DMS153 treated with DMSO at 0.1 percent for 48 hours (cell line): ENCODE results near the gene PAFAH2.
"Not testable (repeated sequence)": the region's sequence is repeated elsewhere in the genome, so short reads cannot be mapped to it uniquely, and the experiment has no call there.

ENCODE experiments used
- DNase-seq: peaks from one replicate; lab custom pipeline; 2025; ENCODE audit not compliant: unreplicated experiment; lab: John Stamatoyannopoulos, UW

Gene PAFAH2

DNA sequence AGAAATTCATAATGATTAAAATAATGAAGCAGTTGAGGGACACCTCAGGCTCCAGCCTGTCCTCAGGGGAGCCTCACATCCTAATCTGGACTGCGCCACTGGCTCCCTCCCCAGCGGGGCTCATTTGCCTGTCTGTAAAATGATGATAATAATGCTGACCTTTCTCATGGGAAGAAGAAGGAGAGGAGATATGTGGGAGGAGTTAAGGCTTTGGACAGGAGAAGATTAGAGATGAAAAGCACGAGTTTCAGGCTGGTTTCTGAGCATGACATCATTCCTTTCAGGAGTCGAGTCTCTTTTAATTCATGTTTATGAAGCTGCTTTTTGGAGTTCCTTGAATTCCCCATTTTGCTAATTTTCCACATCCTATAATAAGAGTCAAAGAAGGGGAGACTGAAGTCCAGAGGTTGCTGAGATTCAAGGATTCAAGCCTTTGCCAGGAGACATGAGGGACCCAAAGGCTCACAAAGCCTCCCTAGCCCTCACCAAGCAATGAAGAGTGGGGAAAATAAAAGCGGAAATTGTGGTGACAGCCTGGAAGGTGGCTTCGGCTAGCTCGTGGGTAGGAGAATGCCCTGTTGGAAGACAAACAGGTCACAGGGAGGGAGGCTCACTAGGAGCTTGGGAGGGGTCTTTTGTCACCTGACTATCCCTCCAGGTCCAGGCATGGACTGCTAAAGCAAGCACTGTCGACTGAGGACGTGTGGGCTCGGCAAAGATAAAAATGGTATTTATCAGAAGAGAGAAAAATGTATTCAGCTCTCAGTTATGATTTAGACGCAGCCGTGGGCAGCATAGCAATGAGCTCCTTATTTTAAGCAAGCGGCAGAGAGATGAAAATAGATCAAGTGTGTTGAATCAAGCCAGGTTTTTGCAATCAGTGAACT is 64.1 kb downstream of the PAFAH2 start:
- no peak for DNase-seq

DNA sequence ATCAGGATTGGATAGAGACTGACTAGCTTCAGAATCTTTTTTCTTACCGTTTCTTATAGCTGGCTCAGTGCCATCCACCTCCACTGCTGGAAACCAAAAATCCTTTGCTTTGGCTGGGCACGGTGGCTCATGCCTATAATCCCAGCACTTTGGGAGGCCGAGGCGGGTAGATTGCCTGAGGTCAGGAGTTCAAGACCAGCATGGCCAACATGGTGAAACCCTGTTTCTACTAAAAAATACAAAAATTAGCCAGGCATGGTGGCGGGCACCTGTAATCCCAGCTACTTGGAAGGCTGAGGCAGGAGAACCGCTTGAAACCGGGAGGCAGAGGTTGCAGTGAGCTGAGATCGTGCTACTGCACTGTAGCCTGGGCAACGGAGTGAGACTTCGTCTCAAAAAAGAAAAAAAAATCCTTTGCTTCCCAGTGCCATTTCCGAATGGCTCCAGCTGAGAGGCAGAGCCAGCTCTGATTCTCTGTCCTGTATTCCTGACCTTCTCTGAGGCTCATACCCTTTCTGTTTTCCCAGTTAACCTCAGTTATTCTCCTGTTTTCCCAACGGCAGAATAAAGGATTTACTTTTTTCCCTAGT is 65.0 kb downstream of the PAFAH2 start:
- DNase-seq, result not testable (repeated sequence)

DNA sequence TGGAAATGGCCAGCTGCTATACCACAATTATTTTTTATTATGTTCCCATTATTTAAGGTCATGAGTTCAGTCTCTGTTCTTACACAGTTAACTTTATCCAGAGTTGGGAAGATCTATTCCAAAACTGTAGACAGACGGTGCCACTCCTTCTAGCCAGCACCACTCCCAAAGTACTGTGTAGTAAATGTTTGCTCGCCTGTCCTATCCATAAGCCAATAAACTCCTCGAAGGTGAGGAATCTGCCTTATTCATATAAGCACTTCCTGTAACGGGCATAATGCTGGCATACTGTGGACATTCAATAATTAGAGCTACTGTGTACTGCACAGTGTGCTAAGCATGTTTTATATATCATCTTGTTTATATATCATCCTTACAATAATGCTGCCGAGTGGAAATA is 65.5 kb downstream of the PAFAH2 start:
- no peak for DNase-seq

DNA sequence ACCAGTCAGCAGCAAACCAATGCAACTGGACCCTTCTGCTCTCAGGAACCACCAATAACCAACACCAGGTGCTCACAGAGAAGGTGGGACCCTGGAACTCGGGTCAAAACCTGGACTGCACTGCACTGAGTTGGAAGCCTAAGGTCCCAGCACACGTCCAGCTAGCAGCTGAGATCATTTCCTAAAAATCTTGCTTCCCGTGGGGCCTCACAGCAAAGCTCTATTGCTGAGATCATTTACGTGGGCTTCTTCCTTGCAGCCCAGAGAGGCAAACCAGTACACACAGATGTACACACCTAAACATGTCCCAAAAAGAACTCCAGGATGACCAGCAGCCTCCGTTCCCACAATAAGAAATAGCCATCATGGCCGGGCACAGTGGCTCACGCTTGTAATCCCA is 68.8 kb downstream of the PAFAH2 start:
- DNase-seq, result no peak

DNA sequence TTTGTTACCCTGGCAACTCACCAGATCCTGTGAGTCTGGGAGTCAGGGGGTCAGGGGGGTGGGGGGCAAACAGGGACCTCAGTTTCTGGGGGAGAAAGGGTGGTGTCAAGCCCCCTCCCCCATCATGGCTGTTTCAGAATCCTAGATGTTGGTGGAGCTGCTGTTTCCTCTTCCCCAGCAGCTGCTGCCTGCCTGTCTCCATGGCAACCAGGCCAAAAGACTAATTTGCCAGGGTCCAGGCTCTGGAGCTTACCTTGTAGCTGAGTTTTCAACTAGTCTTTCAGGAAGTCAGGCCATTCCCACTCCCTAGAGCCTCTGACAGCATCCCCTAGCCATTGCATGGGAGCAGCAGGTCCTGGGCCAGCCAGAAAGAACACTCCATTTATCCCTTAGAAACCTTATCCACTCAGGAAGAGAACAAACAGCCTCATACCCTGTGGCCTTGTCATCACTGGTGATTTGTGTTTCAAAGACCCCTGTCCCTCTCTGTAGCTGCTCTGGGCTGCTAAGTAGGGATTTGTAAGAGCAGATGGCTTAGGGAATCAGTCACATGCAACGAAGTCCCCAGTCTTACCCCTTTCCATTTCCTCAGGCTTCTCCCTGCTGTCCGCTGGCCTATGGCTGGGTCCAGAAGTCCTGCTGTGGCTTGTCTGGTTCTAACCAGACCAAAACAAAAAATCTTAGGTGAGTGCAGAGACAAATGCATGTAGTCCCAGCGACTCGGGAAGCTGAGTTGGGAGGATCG is 70.2 kb downstream of the PAFAH2 start:
- DNase-seq, result peak; percentile 82

DNA sequence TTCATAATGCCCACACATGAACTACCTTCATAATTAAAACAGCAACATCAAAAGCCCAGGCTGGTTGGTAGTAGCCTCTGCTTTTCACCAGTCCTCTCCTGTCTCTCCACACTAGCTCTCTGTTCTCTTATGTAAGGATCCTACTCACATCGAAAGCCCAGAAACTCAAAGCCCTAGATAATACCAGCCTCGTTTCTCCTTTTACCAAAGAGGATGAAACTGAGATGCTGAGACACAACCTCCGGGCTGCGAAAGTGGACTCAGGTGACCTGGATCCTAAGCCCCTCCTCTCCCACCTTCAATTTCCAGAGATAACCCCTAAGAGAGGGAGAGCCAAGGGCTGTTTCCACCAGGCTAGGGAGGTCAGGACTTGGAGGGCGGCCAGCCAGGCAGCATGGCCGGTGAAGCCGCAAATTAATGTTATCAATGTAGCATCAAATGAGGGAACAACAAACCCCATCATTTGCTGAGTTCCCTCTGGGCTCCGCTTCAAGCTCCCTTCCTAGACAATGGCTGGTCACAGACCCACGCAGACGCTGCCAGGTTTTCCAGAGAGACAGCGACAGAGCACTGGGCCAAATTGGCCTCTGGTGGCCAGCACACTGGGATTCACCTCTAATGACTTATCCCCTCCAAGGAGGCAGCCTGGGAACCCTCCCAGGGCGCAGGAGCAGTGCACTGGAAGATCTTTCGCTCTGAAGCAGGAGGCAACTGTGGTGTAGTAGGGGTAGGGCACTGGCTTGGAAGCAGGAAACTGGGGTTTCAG is 70.9 kb downstream of the PAFAH2 start:
- peak; percentile 82 for DNase-seq

DNA sequence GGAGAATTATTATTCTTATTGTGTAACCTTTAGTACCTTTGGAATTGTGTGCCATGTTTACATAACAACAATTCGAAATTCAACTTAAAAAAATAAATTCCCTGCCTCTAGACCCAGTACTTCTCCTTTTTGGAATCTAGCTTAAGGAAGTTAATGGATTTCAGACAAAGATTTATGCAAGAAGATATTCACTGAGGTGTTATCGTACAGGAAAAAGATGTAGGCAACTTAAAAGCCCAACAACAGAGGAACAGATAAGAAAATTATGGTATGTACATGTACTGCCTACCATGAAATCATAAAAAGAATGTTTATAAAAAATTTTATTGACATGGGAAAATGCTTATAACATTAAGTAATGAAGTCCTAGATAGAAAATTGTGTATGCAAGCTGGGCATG is 73.4 kb downstream of the PAFAH2 start:
- DNase-seq, result no peak

DNA sequence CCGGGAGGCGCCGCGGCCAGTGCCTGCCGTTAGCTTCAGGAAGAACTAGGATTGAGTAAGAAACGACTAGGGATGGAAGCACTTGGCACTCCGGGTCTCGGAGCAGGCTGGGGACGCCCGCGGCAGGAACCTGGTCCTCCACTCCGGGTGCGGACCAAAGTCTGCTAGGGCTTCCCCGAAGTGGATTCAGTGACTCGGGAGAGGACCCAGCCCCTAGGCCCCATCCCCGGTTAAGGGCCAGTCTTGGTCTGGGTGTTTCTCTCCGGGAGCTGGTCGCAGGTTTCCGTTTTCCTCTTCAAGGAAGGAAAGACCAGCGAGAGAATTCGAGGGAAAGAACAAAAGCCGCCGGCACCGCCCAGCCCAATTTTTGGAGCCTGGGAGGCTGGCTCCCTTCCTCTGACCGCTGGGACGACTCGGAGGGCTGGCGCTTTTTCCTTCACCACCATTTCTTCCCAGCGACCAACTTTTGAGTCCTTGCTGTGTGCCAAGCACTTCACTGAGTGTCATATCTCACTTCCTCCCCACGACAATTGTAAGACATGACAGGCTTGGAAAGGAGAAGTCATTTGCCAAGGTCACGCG is 74.8 kb downstream of the PAFAH2 start:
- DNase-seq, result peak; percentile 47

DNA sequence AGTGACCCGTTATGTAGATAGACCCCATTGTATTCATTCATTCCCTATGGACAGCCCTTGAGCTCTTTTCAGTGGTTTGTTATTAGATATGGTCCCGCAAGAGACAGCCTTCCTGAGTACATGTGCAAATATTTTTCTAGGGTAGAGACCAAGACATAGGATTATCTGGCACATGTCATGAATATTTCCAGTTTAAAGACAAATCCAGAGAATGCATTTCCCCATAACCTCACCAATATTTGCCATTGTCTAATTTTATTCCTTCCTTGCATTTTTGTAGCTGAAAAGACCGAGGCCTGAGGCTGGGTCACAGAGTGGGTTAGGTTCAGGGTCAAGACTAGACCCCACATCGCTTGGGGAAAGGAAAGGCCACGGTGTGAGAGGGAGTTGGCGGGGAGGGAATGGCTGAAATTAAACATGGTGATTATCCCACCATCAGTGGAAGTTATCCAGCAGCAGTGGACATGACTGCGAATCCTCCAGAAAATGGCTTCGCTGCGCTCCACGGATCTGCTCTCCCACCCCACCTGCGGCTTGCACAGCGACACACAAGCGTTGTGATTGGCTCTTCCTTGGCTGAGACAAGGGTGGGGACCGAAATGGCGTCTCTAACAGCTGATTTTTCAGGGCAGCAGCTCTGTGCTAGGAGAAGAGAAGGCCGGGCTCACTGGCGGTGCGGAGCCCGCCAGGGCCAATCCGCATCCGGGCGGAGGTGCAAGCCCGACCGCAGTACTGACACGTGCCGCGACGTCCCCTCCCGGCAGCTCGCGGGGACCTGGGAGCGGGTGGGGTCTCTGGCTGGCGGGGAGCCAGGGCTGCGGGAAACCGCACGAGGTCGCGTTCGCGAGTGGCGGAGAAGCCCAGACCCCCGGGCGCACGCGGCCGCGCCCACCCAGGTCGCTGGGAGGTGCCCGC is 75.5 kb downstream of the PAFAH2 start:
- peak; percentile 81 for DNase-seq

DNA sequence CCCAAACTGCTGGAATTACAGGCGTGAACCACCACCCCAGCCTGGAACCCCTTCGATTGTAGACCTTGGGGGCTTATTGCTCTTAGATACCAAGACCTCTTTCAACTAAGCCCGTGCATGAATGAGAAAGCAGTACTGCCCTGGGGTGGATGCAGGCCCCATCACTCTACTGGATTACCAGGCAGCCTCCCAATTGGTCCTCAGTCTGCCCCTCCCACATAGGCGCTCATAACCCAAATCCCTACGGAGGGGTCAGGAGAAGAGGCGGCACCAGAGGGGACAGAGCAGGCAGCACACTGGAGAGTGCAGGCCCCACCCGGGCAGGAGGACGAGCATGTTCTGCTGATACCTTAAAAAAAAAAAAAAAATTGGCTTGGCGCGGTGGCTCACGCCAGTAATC is 79.2 kb downstream of the PAFAH2 start:
- no peak for DNase-seq

DNA sequence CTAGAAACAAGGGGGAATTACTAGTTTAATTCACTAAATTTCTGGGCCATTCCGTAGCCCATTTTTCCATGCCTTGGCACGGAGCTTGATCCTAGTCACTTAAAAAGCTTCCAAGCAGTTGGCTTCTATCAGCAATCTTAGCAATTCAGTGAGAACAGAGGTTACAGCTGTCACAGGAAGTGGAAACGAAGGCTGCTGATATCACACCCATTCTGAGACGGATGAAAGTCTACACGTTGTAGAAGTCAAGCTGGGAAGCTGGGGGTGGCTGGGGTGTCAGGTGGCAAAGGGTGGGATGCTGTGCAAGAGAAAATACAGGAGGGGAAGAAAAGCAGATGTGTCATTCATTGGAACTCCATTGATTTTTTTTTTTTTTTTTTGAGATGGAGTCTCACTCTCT is 79.9 kb downstream of the PAFAH2 start:
- no peak for DNase-seq

DNA sequence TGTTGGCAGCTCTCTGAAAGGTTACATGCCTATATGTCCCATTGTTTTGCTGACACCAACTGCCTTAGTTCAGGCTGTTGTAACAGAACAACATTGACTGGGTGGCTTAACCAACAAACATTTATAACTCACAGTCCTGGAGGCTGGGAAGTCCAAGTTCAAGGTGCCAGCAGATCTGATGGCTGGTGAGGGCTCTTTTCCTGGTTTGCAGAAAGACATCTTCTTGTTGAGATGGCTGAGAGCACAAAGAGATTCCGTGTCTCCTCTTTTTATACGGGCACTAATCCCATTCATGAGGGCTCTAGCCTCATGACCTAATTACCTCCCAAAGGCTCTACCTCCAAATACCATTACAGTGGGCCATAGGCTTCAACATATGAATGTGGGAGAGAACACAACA is 81.4 kb downstream of the PAFAH2 start:
- no peak for DNase-seq

DNA sequence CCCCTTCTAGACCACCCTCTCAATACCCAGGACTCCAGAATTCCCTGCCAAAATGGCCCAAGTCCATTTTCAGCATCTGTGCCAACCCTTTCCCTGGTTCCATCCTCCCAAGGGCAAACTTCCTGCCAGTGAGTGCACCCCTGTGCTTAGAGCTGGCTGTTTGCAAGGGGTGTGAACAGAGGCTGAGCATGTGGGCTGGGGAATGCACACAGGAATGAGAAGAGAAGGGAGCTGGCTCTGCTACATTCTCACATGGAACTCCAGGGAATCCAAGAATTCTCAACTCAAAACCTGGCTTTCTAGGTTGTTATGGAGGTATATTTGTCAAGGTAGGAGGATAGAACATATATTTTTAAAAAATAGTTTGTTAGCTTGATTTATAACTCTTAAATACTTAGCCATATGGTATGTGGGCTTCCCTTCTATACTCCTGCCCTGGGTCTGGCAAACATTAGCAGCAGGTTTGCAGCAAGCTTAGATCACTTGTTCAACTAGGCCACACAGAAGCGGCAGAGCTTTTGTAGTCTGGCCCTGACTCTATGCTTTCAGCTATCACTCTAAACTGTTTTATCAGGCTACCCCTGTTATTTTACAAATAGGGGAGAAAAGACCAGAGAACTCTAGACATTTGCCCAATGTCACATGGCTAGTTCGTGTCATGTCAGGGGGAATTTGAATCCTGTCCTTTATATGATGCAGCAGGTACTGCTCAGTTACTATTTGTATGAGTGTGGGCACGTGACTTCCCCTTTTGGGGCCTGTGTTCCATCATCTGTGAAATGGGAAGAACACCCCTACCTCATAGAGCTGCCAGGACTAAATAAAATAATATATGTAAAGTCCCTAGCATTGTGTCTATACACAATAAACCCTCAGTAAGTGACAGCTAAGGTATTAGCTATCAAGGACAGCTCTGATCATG is 83.5 kb downstream of the PAFAH2 start:
- DNase-seq, result no peak

DNA sequence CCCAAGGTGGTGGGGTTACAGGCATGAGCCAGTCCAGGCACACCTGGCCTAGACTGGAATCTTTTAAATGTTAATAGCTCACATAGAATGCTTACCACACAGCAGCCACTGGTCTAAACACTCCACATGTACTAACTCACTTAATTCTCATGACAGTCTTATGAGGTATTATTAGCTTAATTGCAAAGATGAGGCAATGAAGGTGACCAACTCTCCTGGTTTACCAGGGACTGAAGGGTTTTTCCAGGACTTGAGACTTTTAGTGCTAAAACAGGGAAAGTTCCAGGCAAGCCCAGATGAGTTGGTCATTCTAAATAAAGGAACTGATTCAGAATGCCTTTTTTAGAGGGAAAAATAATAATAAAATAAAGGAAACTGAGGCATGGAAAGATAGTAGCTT is 84.7 kb downstream of the PAFAH2 start:
- DNase-seq, result no peak

DNA sequence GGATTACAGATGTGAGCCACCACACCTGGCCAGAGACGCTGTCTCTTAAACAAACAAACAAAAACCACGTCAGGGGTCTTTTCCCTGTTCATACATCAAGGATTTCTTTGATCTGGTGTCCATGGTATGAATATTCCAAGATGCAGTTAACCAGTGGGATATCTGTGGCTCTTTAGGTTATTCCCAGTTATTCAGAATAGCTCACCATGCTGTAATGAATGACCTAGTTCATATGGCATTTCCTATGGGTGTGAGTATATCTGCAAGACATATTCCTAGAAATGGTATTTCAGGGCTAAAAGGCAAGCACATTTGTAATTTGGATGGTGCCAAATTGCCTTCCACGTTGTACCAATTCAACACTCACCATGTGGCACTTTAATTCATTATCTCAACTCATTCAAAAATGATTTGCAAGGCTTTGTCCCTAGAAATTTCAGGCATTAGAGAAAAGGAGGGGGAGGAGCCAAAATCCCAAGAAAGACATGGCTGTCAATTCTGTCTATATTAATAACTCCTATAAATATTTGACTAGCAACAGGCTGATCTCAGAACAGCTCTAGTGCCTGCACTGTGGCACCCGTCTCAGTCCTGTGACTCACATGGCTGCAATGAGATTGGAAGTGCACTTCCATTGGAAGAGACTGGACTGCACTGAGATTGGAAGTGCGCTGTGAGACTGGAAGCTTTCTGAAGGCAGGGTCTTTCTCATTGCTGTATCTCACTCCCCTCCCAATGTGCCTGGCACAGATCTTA is 85.6 kb downstream of the PAFAH2 start:
- DNase-seq, result no peak

DNA sequence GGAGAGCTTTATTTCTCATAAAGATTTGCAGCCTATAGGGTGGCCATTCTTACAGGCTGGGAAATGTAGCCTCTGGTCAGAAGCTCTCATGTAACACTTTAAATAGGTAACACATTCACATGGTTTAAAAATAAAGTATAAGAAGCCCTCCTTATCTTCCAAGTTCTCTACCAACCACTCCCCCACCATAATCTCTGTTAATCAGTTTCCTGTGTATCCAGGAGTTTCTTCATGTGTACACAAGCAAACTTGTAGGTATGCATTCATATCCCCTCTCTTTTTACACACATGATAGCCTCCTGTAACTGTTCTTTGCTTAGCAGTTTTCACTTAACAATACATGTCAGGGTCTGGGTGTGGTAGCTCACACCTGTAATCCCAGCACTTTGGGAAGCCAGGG is 86.7 kb downstream of the PAFAH2 start:
- DNase-seq, result no peak
